HG02678 (cell line): ENCODE measurements around the gene FOXO3B.
"Not testable (repeated sequence)": the region's sequence is repeated elsewhere in the genome, so short reads cannot be mapped to it uniquely, and the experiment has no call there.

ENCODE experiments used
- ATAC-seq: cut with Tn5 transposase; IDR thresholded peaks from one replicate; pipeline ENCODE4 v1.9.1; 2021; ENCODE audit warnings: mild to moderate bottlenecking, moderate library complexity; ENCODE audit not compliant: unreplicated experiment

Gene FOXO3B

DNA sequence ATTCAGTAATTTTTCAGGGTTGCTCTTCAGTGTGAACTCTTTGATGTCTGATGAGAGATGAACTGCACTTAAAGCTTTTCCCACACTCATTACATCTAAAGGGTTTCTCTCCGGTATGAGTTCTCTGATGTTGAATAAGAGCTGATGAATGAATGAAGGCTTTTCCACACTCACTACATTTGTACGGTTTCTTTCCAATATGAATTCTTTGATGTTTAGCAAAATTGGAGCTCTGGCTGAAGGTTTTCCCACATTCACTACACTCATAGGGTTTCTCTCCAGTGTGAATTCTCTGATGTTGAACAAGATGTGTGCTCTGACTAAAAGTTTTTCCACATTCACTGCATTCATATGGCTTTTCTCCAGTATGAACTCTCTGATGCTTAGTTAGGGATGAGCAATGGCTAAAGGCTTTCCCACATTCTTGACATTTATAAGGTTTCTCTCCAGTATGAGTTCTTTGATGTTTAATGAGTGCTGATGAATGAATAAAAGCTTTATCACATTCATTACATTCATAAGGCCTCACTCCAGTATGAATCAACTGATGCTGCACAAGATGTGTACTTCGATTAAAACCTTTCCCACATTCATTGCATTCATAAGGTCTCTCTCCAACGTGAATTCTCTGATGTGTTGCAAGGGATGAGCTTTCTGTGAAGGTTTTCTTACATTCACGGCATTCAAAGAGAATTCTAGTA, 20.0 kb downstream of the FOXO3B start:
- not testable (repeated sequence) for ATAC-seq

DNA sequence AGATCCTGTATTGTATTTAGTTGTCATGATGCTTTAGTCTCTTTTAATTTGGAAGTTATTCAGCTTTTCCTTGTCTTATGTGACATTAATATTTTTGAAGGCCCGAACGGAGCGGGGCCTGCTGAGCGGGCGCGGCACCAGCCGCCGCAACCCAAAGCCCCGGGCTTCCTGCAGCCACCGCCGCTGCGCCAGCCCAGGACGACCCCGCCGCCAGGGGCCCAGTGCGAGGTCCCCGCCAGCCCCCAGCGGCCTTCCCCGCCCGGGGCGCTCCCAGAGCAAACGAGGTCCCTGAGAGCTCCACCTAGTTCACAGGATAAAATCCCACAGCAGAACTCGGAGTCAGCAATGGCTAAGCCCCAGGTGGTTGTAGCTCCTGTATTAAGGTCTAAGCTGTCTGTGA, 32.0 kb downstream of the FOXO3B start:
- not testable (repeated sequence) for ATAC-seq

DNA sequence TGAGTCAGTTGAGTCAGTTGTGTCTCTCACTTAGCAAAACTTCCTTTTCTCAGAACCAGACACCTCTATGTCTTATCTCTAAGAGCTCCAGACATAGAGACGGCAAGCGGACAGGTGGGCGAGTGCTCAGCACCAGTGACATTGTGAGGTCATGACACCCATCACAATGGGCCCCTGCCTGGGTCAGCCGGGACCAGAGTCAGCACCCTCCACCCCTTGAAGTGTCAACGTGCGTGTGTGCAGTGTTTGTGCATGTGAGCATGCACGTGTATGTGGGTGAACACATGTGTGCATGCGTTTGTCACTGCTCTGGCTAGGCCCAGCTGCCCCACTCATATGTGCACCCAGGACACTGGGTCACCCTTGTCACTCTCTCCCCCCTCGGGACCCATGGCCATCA, 37.8 kb downstream of the FOXO3B start, which contains the start of gene TBC1D28:
TBC1D28 (minus strand) TSS at position 101 of the 400 bp plus-strand sequence. CDS start 3,039 bp downstream, outside the sequence.
- not testable (repeated sequence) for ATAC-seq

DNA sequence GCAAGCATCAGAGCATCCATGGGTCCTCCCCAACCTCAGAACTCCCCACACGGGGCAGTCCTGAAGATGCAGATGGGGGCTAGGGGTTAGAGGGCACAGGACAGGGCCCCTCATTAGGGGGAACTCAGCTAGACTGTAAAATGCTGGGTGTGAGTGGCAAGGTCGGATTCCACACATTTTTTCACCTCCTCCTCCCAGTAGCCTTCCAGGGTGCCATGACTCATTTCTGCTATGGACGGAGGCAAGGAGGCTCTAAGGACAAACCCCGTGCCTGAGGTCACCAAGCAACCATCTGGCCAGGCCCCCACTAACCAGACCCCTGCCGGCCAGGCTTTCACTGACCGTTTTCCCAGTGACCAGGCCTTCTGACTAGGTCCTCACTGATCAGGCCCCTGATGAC, 39.0 kb downstream of the FOXO3B start:
- not testable (repeated sequence) for ATAC-seq

DNA sequence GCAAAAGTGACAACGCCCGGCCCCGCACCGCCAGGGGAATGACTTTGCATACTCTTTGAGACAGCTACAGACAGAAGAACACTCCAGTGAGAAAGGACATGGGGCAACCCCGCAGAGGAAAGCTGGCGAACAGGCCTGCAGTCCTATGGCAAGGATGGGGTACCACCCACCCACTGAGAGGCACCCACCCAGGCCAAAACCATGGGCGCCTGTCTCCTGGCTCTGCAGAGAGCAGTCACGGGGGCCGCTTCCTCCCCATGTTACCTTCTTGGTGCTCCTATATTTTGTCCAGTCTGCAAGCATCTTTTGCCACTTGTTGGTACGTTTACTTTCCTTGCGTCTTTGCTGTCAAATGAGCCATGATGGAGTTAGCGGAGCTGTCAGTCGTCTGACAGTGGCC, 43.8 kb downstream of the FOXO3B start:
- ATAC-seq, result not testable (repeated sequence)

DNA sequence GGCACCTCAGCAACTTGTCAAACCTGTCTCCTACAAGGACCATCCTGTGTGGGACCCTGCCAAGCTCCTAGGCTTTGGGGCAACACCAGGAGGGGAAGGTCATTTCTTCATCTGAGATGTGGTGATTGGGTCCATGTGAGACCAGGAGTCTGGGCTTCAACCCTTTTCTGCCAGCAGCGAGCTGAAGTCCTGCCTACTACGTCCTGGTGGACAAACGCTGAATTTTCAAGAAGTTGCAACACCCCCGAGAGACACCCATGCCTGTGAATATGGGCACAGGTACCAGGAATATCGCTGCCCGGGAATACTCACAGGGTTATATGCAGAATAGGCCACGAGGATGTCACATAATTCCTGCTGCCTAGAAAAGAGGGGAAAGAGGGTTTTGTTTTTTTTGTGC, 45.9 kb downstream of the FOXO3B start:
- ATAC-seq, result not testable (repeated sequence)

DNA sequence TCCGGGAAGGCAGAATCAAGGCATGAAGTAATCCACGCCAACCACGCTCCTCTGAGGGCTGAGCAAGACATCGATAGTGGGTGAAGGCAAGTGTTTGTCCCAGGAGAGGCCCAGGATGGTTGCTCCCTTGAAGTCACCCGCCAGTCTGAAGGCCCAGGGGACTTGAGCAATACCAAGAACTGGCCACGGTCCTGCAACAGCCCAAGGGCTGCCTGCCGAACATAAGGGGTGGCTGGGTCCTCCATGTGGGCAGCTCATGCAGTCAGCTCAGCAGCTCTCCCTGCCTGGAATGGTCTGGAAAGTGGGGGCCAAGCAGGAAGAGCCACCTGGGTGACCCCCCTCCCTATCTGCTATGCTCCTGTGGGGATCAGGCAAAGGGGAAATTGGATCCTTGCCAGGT, 46.3 kb downstream of the FOXO3B start:
- ATAC-seq, result not testable (repeated sequence)

DNA sequence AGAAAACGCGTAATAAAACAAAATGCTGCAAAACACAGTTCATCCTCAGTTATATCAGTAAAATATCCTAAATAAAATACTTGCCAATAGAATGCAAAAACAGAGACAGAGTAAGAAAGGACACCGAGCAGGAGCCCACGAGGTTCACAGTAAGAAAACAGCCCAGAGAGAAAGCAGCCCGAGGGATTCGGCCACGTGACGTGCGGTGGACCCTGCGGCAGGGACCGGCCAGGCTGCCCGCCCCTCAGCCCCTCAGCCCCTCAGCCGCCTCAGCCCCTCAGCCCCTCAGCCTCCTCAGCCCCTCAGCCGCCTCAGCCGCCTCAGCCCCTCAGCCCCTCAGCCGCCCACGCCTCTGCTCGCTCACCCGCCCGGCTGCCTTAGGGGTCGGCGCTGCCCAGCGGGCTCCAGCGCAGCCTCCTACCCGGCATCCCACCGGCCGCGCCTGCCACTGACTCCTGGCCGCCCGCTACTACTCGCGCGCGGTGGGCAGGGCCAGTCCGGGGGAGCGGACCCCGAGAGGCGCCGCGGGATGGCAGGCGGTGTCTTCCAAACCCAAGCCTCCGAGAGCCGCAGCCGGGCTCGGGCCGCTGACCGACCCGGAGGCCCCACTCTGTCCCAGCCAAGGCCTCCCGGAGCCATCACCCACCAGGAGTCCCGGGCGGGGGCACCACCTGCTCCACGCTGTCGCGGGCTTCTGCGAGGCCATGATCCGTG, 47.4 kb downstream of the FOXO3B start:
- not testable (repeated sequence) for ATAC-seq
